ENCODE data around the gene DCUN1D4.
"Not testable (repeated sequence)": the region's sequence is repeated elsewhere in the genome, so short reads cannot be mapped to it uniquely, and the experiment has no call there.

Gene DCUN1D4

GRCh38 chr4:51884606-51885005 lies 41.7 kb downstream of the DCUN1D4 start:
- DNase-seq (ENCODE audit: low spot score), result no peak
- TF ChIP-seq CTCF (IDR thresholded peaks at IDR 0.05; ENCODE audit: borderline replicate concordance, control extremely low read depth, extremely low read depth, insufficient read depth, missing control alignments), result no peak
- in situ Hi-C loops (cut with MboI; ENCODE audit: low sequenced_read_pairs, unreplicated experiment), result no loop called here

- TF ChIP-seq CTCF (IDR thresholded peaks at IDR 0.05; ENCODE audit: borderline replicate concordance, control extremely low read depth, extremely low read depth, insufficient read depth, missing control alignments), result no peak
- in situ Hi-C loops (cut with MboI; ENCODE audit: low sequenced_read_pairs, unreplicated experiment), result no loop called here
- peak; percentile 17 for DNase-seq (ENCODE audit: low spot score)
Measured at GRCh38 chr4:51885363-51885762, 42.4 kb downstream of the DCUN1D4 start.

- no peak for DNase-seq (ENCODE audit: low spot score)
- in situ Hi-C loops (cut with MboI; ENCODE audit: low sequenced_read_pairs, unreplicated experiment), result no loop called here
- no peak for TF ChIP-seq CTCF (IDR thresholded peaks at IDR 0.05; ENCODE audit: borderline replicate concordance, control extremely low read depth, extremely low read depth, insufficient read depth, missing control alignments)
Measured at GRCh38 chr4:51890760-51891159, 47.8 kb downstream of the DCUN1D4 start.

- in situ Hi-C loops (cut with MboI; ENCODE audit: low sequenced_read_pairs, unreplicated experiment); DNase-seq (ENCODE audit: low spot score): not testable (repeated sequence)
Measured at GRCh38 chr4:51893402-51893801, 50.4 kb downstream of the DCUN1D4 start.

- in situ Hi-C loops (cut with MboI; ENCODE audit: low sequenced_read_pairs, unreplicated experiment), result no loop called here
Measured at GRCh38 chr4:51894059-51894645, 51.2 kb downstream of the DCUN1D4 start.

GRCh38 chr4:51895158-51895557 lies 52.2 kb downstream of the DCUN1D4 start:
- TF ChIP-seq CTCF (IDR thresholded peaks at IDR 0.05; ENCODE audit: borderline replicate concordance, control extremely low read depth, extremely low read depth, insufficient read depth, missing control alignments), result no peak
- in situ Hi-C loops (cut with MboI; ENCODE audit: low sequenced_read_pairs, unreplicated experiment), result no loop called here
- no peak for DNase-seq (ENCODE audit: low spot score)

More at GRCh38 chr4:51894059-51894645, 51.2 kb downstream of the DCUN1D4 start:
- TF ChIP-seq CTCF (IDR thresholded peaks at IDR 0.05; ENCODE audit: borderline replicate concordance, control extremely low read depth, extremely low read depth, insufficient read depth, missing control alignments), result no peak
- no peak for DNase-seq (ENCODE audit: low spot score)

GRCh38 chr4:51895816-51896408 lies 53.0 kb downstream of the DCUN1D4 start:
- peak; percentile 76 for TF ChIP-seq CTCF (IDR thresholded peaks at IDR 0.05; ENCODE audit: borderline replicate concordance, control extremely low read depth, extremely low read depth, insufficient read depth, missing control alignments)
- DNase-seq (ENCODE audit: low spot score), result peak; percentile 60
- in situ Hi-C loops (cut with MboI; ENCODE audit: low sequenced_read_pairs, unreplicated experiment), result no loop called here
